WTC11 (cell line): ENCODE results near the gene DLGAP4. TPM values are rescaled to one million over a fixed set of nuclear protein-coding genes. Genes with fewer than 3 reads are reported as not detected.

Experiments
- ATAC-seq: fragments of 200-7000 bp; cut with Tn5 transposase; 2 replicates; pipeline ENCODE4 v1.10.0; 2021; ENCODE audit warnings: mild to moderate bottlenecking, moderate library complexity
- CTCF ChIA-PET: fragments of 300-600 bp; sonication (Branson Sonifier 250); formaldehyde crosslinking; loops from one replicate; lab custom pipeline; 2021; ENCODE audit warnings: antibody characterized with exemption; lab: Charles Lee
- POLR2A ChIA-PET: fragments of 350-600 bp; sonication (Branson Sonifier 250); formaldehyde crosslinking; loops from one replicate; lab custom pipeline; 2021; ENCODE audit warnings: antibody characterized with exemption; lab: Charles Lee
- DNase-seq: peaks from one replicate; pipeline ENCODE4 v3.0.0; 2021; ENCODE audit warnings: low spot score
- H3K27ac Mint-ChIP-seq: 2 replicates; pipeline ENCODE4 v1.8.0; 2021; ENCODE audit warnings: mixed read lengths
- H3K27me3 Mint-ChIP-seq: 2 replicates; pipeline ENCODE4 v1.8.0; 2021; ENCODE audit warnings: low read depth, mild to moderate bottlenecking, moderate library complexity, mixed read lengths
- H3K36me3 Mint-ChIP-seq: 2 replicates; pipeline ENCODE4 v1.8.0; 2021; ENCODE audit warnings: mixed read lengths
- H3K4me1 Mint-ChIP-seq: 2 replicates; pipeline ENCODE4 v1.8.0; 2022; ENCODE audit warnings: mixed read lengths
- H3K4me3 Mint-ChIP-seq: 2 replicates; pipeline ENCODE4 v1.8.0; 2021; ENCODE audit warnings: mild to moderate bottlenecking, moderate library complexity, mixed read lengths
- H3K9me3 Mint-ChIP-seq: 2 replicates; pipeline ENCODE4 v1.8.0; 2021; ENCODE audit warnings: mixed read lengths
- CBFB ChIP-seq: sonication (generic); formaldehyde crosslinking; IDR thresholded peaks from 2 replicates; pipeline ENCODE4 v1.8.1; 2022; ENCODE audit warnings: mild to moderate bottlenecking, low read depth, missing genetic modification reagents
- FOXJ3 ChIP-seq: sonication (generic); formaldehyde crosslinking; IDR thresholded peaks from 2 replicates; pipeline ENCODE4 v1.9.0; 2021; ENCODE audit warnings: missing genetic modification reagents, mild to moderate bottlenecking, borderline replicate concordance
- FOXK1 ChIP-seq: sonication (generic); formaldehyde crosslinking; IDR thresholded peaks from 2 replicates; pipeline ENCODE4 v1.8.0; 2022; ENCODE audit warnings: mild to moderate bottlenecking, moderate library complexity, missing genetic modification reagents
- FOXP1 ChIP-seq: sonication (generic); formaldehyde crosslinking; IDR thresholded peaks from 2 replicates; pipeline ENCODE4 v1.8.0; 2022; ENCODE audit warnings: missing genetic modification reagents, mild to moderate bottlenecking, moderate library complexity, borderline replicate concordance
- GTF2I ChIP-seq: fragments of 250-450 bp; sonication (Bioruptor Pico); conservative IDR thresholded peaks from 2 replicates; pipeline ENCODE4 v1.4.0; 2021; ENCODE audit warnings: mild to moderate bottlenecking
- IRF2 ChIP-seq: sonication (generic); formaldehyde crosslinking; IDR thresholded peaks from 2 replicates; pipeline ENCODE4 v1.8.0; 2022; ENCODE audit warnings: low read depth, missing genetic modification reagents, borderline replicate concordance
- JUN ChIP-seq: sonication (generic); formaldehyde crosslinking; IDR thresholded peaks from 2 replicates; pipeline ENCODE4 v1.8.0; 2023; ENCODE audit warnings: mild to moderate bottlenecking, missing genetic modification reagents
- NFATC4 ChIP-seq: fragments of 250-450 bp; sonication (Bioruptor Pico); IDR thresholded peaks from 2 replicates; pipeline ENCODE4 v1.9.0; 2021; ENCODE audit warnings: mild to moderate bottlenecking
- NFE2L1 ChIP-seq: sonication (generic); formaldehyde crosslinking; IDR thresholded peaks from 2 replicates; pipeline ENCODE4 v1.8.1; 2023; ENCODE audit warnings: missing genetic modification reagents
- PRRX2 ChIP-seq: fragments of 250-450 bp; sonication (Bioruptor Pico); IDR thresholded peaks from 2 replicates; pipeline ENCODE4 v1.8.0; 2021; ENCODE audit warnings: mild to moderate bottlenecking
- RELA ChIP-seq: sonication (generic); formaldehyde crosslinking; IDR thresholded peaks from 2 replicates; pipeline ENCODE4 v1.8.1; 2022; ENCODE audit warnings: missing genetic modification reagents, mild to moderate bottlenecking, borderline replicate concordance
- SMAD4 ChIP-seq: sonication (generic); formaldehyde crosslinking; IDR thresholded peaks from 2 replicates; pipeline ENCODE4 v1.8.0; 2022; ENCODE audit warnings: mild to moderate bottlenecking, missing genetic modification reagents
- ZBTB21 ChIP-seq: sonication (generic); formaldehyde crosslinking; IDR thresholded peaks from 2 replicates; pipeline ENCODE4 v1.8.1; 2023; ENCODE audit warnings: mild to moderate bottlenecking, missing genetic modification reagents, borderline replicate concordance
- ZNF138 ChIP-seq: sonication (generic); formaldehyde crosslinking; conservative IDR thresholded peaks from 2 replicates; pipeline ENCODE4 v1.8.1; 2022; ENCODE audit warnings: mild to moderate bottlenecking, moderate library complexity, missing genetic modification reagents
- ZNF396 ChIP-seq: fragments of 250-450 bp; sonication (Bioruptor Pico); IDR thresholded peaks from 2 replicates; pipeline ENCODE4 v1.8.0; 2021; ENCODE audit warnings: mild to moderate bottlenecking, moderate library complexity, borderline replicate concordance
- total RNA-seq: library from RNA; stranded (reverse); gene quantifications from 3 replicates; pipeline ENCODE4 v1.2.3, GENCODE V29; 2021
- TF ChIP-seq, protein P1 (sequence below): sonication (generic); formaldehyde crosslinking; IDR thresholded peaks from 2 replicates; pipeline ENCODE4 v1.8.1; 2023; ENCODE audit warnings: mild to moderate bottlenecking, missing genetic modification reagents, moderate library complexity
- TF ChIP-seq, protein P2 (sequence below): sonication (generic); formaldehyde crosslinking; IDR thresholded peaks from 2 replicates; pipeline ENCODE4 v1.8.1; 2023; ENCODE audit warnings: mild to moderate bottlenecking, missing genetic modification reagents, borderline replicate concordance
- TF ChIP-seq, protein P3 (sequence below): sonication (generic); formaldehyde crosslinking; IDR thresholded peaks from 2 replicates; pipeline ENCODE4 v1.8.0; 2022; ENCODE audit warnings: mild to moderate bottlenecking, missing genetic modification reagents
- TF ChIP-seq, protein P4 (sequence below): fragments of 250-450 bp; sonication (Bioruptor Pico); IDR thresholded peaks from 2 replicates; pipeline ENCODE4 v1.9.0; 2021; ENCODE audit warnings: mild to moderate bottlenecking

The DLGAP4 gene
- total RNA-seq, 1 experiment from 2014 or later, result 52.6 TPM

DNA sequence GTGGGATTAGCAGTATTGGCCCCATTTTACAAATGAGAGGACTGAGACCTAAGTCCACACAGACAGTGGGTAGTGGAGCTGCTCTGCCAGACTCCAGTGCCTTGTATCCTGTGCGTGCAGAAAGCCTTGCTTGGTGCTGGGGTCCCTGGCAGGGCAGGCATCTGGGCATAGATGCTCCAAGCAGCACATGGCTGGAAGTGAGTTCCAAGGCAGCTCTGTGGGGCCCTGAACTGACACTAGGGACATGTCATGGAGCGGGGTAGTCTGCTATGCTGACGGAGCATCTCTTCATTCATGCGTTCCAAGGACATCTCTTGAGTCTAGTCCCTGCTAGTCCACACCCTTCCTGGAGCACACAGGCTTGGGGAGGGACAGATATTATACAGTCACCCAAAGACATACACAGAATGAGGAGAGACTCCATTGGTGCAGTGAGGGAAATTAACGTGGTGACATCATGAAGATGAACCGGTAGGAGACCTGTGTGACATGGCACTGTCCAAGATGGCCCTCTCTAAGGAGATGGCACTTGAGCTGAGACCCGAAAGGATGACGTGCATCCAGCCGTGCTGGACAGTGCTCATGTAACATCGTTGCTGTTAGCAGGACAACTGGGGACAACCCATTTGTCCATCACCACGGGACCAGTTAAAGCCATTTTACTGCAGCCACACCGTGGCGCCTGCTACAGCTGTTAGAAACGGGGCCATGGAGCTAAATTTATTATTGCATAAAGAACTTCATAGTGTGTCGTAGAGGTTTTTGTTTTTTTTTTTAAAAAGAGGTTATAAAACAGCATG is 65.1 kb downstream of the DLGAP4 start:
- ATAC-seq (no peak), DNase-seq (no peak)
- Mint-ChIP-seq H3K36me3 (no peaks in the 10 kb centered on the region), H3K27me3 (no peaks in the 10 kb centered on the region; the same call in 1 of the 2 replicates), H3K27ac (no peak overlapping the region), H3K9me3 (no peaks in the 10 kb centered on the region), H3K4me1 (peaks cover 14% of the 10 kb centered on the region), H3K4me3 (no peak overlapping the region)
- ChIA-PET CTCF (interaction anchor here (1.2 to 1.7 kb wide), 2 partner anchors 13 to 28 kb away, joined by 5 read pairs; no protein-coding TSS in a partner anchor), POLR2A (no interaction called here)
- TF ChIP-seq IRF2 (CRISPR knock-in tag), result no peak
- TF ChIP-seq, protein P1, sequence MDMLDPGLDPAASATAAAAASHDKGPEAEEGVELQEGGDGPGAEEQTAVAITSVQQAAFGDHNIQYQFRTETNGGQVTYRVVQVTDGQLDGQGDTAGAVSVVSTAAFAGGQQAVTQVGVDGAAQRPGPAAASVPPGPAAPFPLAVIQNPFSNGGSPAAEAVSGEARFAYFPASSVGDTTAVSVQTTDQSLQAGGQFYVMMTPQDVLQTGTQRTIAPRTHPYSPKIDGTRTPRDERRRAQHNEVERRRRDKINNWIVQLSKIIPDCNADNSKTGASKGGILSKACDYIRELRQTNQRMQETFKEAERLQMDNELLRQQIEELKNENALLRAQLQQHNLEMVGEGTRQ (CRISPR knock-in tag), result no peak
- TF ChIP-seq JUN (CRISPR knock-in tag), result no peak
- no peak for TF ChIP-seq FOXK1 (CRISPR knock-in tag)
- no peak for TF ChIP-seq ZNF396 (CRISPR knock-in tag)
- TF ChIP-seq NFE2L1 (CRISPR knock-in tag), result no peak
- TF ChIP-seq GTF2I, result no peak
- TF ChIP-seq, protein P2, sequence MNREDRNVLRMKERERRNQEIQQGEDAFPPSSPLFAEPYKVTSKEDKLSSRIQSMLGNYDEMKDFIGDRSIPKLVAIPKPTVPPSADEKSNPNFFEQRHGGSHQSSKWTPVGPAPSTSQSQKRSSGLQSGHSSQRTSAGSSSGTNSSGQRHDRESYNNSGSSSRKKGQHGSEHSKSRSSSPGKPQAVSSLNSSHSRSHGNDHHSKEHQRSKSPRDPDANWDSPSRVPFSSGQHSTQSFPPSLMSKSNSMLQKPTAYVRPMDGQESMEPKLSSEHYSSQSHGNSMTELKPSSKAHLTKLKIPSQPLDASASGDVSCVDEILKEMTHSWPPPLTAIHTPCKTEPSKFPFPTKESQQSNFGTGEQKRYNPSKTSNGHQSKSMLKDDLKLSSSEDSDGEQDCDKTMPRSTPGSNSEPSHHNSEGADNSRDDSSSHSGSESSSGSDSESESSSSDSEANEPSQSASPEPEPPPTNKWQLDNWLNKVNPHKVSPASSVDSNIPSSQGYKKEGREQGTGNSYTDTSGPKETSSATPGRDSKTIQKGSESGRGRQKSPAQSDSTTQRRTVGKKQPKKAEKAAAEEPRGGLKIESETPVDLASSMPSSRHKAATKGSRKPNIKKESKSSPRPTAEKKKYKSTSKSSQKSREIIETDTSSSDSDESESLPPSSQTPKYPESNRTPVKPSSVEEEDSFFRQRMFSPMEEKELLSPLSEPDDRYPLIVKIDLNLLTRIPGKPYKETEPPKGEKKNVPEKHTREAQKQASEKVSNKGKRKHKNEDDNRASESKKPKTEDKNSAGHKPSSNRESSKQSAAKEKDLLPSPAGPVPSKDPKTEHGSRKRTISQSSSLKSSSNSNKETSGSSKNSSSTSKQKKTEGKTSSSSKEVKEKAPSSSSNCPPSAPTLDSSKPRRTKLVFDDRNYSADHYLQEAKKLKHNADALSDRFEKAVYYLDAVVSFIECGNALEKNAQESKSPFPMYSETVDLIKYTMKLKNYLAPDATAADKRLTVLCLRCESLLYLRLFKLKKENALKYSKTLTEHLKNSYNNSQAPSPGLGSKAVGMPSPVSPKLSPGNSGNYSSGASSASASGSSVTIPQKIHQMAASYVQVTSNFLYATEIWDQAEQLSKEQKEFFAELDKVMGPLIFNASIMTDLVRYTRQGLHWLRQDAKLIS (CRISPR knock-in tag), result no peak
- no peak for TF ChIP-seq SMAD4 (CRISPR knock-in tag)
- TF ChIP-seq, protein P3, sequence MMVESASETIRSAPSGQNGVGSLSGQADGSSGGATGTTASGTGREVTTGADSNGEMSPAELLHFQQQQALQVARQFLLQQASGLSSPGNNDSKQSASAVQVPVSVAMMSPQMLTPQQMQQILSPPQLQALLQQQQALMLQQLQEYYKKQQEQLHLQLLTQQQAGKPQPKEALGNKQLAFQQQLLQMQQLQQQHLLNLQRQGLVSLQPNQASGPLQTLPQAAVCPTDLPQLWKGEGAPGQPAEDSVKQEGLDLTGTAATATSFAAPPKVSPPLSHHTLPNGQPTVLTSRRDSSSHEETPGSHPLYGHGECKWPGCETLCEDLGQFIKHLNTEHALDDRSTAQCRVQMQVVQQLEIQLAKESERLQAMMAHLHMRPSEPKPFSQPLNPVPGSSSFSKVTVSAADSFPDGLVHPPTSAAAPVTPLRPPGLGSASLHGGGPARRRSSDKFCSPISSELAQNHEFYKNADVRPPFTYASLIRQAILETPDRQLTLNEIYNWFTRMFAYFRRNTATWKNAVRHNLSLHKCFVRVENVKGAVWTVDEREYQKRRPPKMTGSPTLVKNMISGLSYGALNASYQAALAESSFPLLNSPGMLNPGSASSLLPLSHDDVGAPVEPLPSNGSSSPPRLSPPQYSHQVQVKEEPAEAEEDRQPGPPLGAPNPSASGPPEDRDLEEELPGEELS (CRISPR knock-in tag), result no peak
- TF ChIP-seq ZNF138 (CRISPR knock-in tag), result no peak
- TF ChIP-seq PRRX2, result no peak
- TF ChIP-seq NFATC4, result no peak
- TF ChIP-seq FOXP1 (CRISPR knock-in tag), result no peak
- no peak for TF ChIP-seq RELA (CRISPR knock-in tag)
- TF ChIP-seq FOXJ3 (CRISPR knock-in tag), result no peak
- TF ChIP-seq, protein P4, sequence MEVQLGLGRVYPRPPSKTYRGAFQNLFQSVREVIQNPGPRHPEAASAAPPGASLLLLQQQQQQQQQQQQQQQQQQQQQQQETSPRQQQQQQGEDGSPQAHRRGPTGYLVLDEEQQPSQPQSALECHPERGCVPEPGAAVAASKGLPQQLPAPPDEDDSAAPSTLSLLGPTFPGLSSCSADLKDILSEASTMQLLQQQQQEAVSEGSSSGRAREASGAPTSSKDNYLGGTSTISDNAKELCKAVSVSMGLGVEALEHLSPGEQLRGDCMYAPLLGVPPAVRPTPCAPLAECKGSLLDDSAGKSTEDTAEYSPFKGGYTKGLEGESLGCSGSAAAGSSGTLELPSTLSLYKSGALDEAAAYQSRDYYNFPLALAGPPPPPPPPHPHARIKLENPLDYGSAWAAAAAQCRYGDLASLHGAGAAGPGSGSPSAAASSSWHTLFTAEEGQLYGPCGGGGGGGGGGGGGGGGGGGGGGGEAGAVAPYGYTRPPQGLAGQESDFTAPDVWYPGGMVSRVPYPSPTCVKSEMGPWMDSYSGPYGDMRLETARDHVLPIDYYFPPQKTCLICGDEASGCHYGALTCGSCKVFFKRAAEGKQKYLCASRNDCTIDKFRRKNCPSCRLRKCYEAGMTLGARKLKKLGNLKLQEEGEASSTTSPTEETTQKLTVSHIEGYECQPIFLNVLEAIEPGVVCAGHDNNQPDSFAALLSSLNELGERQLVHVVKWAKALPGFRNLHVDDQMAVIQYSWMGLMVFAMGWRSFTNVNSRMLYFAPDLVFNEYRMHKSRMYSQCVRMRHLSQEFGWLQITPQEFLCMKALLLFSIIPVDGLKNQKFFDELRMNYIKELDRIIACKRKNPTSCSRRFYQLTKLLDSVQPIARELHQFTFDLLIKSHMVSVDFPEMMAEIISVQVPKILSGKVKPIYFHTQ (CRISPR knock-in tag), result no peak
- TF ChIP-seq ZBTB21 (CRISPR knock-in tag), result no peak
- TF ChIP-seq CBFB (CRISPR knock-in tag), result no peak
